Measurements from ENCODE around the gene SAMD4A.

SAMD4A gene

GRCh38 chr14:54686219-54686870 lies 119.4 kb downstream of the SAMD4A start:
- peak; percentile 72 for DNase-seq (ENCODE audit: low spot score)

- no peak for DNase-seq (ENCODE audit: low spot score)
Measured at GRCh38 chr14:54686871-54687749, 120.2 kb downstream of the SAMD4A start.

GRCh38 chr14:54687750-54688119 lies 120.8 kb downstream of the SAMD4A start:
- DNase-seq (ENCODE audit: low spot score): no peak

GRCh38 chr14:54688229-54688628 lies 121.3 kb downstream of the SAMD4A start:
- DNase-seq (ENCODE audit: low spot score): no peak

GRCh38 chr14:54689928-54690327 lies 123.0 kb downstream of the SAMD4A start:
- no peak for DNase-seq (ENCODE audit: low spot score)

- DNase-seq (ENCODE audit: low spot score): no peak
Measured at GRCh38 chr14:54690887-54691286, 124.0 kb downstream of the SAMD4A start.

GRCh38 chr14:54691525-54692283 lies 124.8 kb downstream of the SAMD4A start:
- DNase-seq (ENCODE audit: low spot score): peak; percentile 84

- DNase-seq (ENCODE audit: low spot score): no peak
Measured at GRCh38 chr14:54692284-54692772, 125.4 kb downstream of the SAMD4A start.

- DNase-seq (ENCODE audit: low spot score): no peak
Measured at GRCh38 chr14:54693761-54694160, 126.8 kb downstream of the SAMD4A start.

GRCh38 chr14:54695196-54695595 lies 128.3 kb downstream of the SAMD4A start:
- no peak for DNase-seq (ENCODE audit: low spot score)

- DNase-seq (ENCODE audit: low spot score): no peak
Measured at GRCh38 chr14:54697001-54697400, 130.1 kb downstream of the SAMD4A start.

GRCh38 chr14:54697803-54698202 lies 130.9 kb downstream of the SAMD4A start:
- DNase-seq (ENCODE audit: low spot score): no peak

GRCh38 chr14:54698501-54698900 lies 131.6 kb downstream of the SAMD4A start:
- DNase-seq (ENCODE audit: low spot score): no peak

- no peak for DNase-seq (ENCODE audit: low spot score)
Measured at GRCh38 chr14:54698966-54699530, 132.1 kb downstream of the SAMD4A start.

- DNase-seq (ENCODE audit: low spot score): no peak
Measured at GRCh38 chr14:54699735-54700134, 132.8 kb downstream of the SAMD4A start.

- no peak for DNase-seq (ENCODE audit: low spot score)
Measured at GRCh38 chr14:54700717-54701116, 133.8 kb downstream of the SAMD4A start.

GRCh38 chr14:54702014-54702491 lies 135.1 kb downstream of the SAMD4A start:
- DNase-seq (ENCODE audit: low spot score): no peak

GRCh38 chr14:54702492-54702891 lies 135.6 kb downstream of the SAMD4A start:
- DNase-seq (ENCODE audit: low spot score): no peak

GRCh38 chr14:54703082-54703481 lies 136.2 kb downstream of the SAMD4A start:
- no peak for DNase-seq (ENCODE audit: low spot score)

- DNase-seq (ENCODE audit: low spot score): no peak
Measured at GRCh38 chr14:54703724-54704123, 136.8 kb downstream of the SAMD4A start.

- DNase-seq (ENCODE audit: low spot score): no peak
Measured at GRCh38 chr14:54704768-54705167, 137.8 kb downstream of the SAMD4A start.

- DNase-seq (ENCODE audit: low spot score): no peak
Measured at GRCh38 chr14:54706769-54707168, 139.8 kb downstream of the SAMD4A start.

Measured in pons (tissue), 1 donor.